ENCODE results near the gene EIF5.

DNA sequence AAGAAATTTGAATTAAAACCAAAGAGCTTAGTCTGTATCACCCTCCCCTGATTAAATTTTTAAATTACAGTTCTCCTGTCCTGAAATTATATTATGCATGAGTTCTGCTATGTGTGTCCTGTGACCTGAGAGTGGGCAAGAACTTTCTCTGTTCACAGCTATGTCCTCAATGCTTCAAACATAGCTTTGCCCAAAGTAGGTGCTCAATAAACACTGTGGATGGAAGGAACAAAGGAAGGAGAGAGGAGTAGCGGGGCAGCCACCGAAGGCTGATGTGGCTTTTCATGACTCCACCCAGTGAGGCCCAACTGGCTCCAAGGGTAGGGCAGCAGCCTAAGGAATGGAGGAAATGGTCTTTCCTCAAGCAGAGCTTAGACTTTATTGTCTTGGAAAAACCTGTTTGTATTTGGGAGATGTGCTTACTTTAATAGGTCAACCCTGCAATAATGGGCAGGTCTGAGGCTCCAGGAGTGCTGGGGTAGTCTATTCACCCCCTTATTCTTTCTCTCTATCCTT is 43.5 kb downstream of the EIF5 start:
- TF ChIP-seq SIN3A (IDR thresholded peaks at IDR 0.05; ENCODE audit: borderline replicate concordance, insufficient read depth, low read length) (no peak), POLR2AphosphoS5 (IDR thresholded peaks at IDR 0.05; ENCODE audit: low read depth, low read length) (no peak), TAF1 (IDR thresholded peaks at IDR 0.05; ENCODE audit: borderline replicate concordance, insufficient read depth, low read length) (no peak), FOXP2 (optimal IDR thresholded peaks at IDR 0.05; ENCODE audit: borderline replicate concordance, extremely low read depth, extremely low read length, insufficient read depth) (no peak)
- TF ChIP-seq, protein P1, sequence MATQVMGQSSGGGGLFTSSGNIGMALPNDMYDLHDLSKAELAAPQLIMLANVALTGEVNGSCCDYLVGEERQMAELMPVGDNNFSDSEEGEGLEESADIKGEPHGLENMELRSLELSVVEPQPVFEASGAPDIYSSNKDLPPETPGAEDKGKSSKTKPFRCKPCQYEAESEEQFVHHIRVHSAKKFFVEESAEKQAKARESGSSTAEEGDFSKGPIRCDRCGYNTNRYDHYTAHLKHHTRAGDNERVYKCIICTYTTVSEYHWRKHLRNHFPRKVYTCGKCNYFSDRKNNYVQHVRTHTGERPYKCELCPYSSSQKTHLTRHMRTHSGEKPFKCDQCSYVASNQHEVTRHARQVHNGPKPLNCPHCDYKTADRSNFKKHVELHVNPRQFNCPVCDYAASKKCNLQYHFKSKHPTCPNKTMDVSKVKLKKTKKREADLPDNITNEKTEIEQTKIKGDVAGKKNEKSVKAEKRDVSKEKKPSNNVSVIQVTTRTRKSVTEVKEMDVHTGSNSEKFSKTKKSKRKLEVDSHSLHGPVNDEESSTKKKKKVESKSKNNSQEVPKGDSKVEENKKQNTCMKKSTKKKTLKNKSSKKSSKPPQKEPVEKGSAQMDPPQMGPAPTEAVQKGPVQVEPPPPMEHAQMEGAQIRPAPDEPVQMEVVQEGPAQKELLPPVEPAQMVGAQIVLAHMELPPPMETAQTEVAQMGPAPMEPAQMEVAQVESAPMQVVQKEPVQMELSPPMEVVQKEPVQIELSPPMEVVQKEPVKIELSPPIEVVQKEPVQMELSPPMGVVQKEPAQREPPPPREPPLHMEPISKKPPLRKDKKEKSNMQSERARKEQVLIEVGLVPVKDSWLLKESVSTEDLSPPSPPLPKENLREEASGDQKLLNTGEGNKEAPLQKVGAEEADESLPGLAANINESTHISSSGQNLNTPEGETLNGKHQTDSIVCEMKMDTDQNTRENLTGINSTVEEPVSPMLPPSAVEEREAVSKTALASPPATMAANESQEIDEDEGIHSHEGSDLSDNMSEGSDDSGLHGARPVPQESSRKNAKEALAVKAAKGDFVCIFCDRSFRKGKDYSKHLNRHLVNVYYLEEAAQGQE (IDR thresholded peaks at IDR 0.05; ENCODE audit: insufficient read depth in 1 of 2, low read depth in 2 of 2, low read length in 2 of 2): no peak
